Trophoblast cell (in vitro differentiated cells and primary cell): ENCODE results near the gene LEF1.

Experiments used
- DNase-seq, 2 donors: peaks; one replicate each; pipeline ENCODE4 v3.0.0-alpha.2; 2016
- H2AFZ ChIP-seq: 2 replicates; pipeline ENCODE4 v1.6.1; 2013; ENCODE audit warnings: low read length, moderate library complexity, mild to moderate bottlenecking; ENCODE audit not compliant: insufficient read depth, poor library complexity
- H2AK5ac ChIP-seq: 2 replicates; pipeline ENCODE4 v1.6.1; 2013; ENCODE audit warnings: mild to moderate bottlenecking, low read length
- H2BK120ac ChIP-seq: 2 replicates; pipeline ENCODE4 v1.6.1; 2013; ENCODE audit warnings: low read length, mild to moderate bottlenecking, moderate library complexity; ENCODE audit not compliant: insufficient read depth, poor library complexity
- H2BK12ac ChIP-seq: 2 replicates; pipeline ENCODE4 v1.6.1; 2013; ENCODE audit warnings: mild to moderate bottlenecking, low read length, moderate library complexity
- H2BK5ac ChIP-seq: 2 replicates; pipeline ENCODE4 v1.6.1; 2013; ENCODE audit warnings: low read length, low read depth, moderate library complexity, mild to moderate bottlenecking; ENCODE audit not compliant: poor library complexity
- H3K14ac ChIP-seq: 2 replicates; pipeline ENCODE4 v1.6.1; 2013; ENCODE audit warnings: mild to moderate bottlenecking, low read length
- H3K18ac ChIP-seq: 2 replicates; pipeline ENCODE4 v1.6.1; 2013; ENCODE audit warnings: mild to moderate bottlenecking, low read length
- H3K23ac ChIP-seq: 2 replicates; pipeline ENCODE4 v1.6.1; 2013; ENCODE audit warnings: low read length
- H3K27ac ChIP-seq: 2 replicates; pipeline ENCODE4 v1.5.1; 2013; ENCODE audit warnings: low read depth, mild to moderate bottlenecking, inconsistent platforms, low read length, moderate library complexity
- H3K27me3 ChIP-seq: 2 replicates; pipeline ENCODE4 v1.6.1; 2013; ENCODE audit warnings: inconsistent platforms, mild to moderate bottlenecking, low read length, moderate library complexity; ENCODE audit not compliant: insufficient read depth
- H3K36me3 ChIP-seq, 2 experiments: 1 replicate in 1 of 2; 2 replicates in 1 of 2; pipeline ENCODE4 v1.6.1; 2013; ENCODE audit warnings: low read length in 2 of 2, mild to moderate bottlenecking in 2 of 2, moderate library complexity in 1 of 2; ENCODE audit not compliant: insufficient read depth in 2 of 2, control insufficient read depth in 1 of 2
- H3K4ac ChIP-seq: 2 replicates; pipeline ENCODE4 v1.6.1; 2013; ENCODE audit warnings: low read depth, mild to moderate bottlenecking, low read length, moderate library complexity
- H3K4me1 ChIP-seq, 2 experiments: 1 replicate in 1 of 2; 2 replicates in 1 of 2; pipeline ENCODE4 v1.6.1; 2013; ENCODE audit warnings: low read length in 2 of 2, mild to moderate bottlenecking in 2 of 2, moderate library complexity in 1 of 2; ENCODE audit not compliant: insufficient read depth in 2 of 2, control insufficient read depth in 1 of 2
- H3K4me2 ChIP-seq: 2 replicates; pipeline ENCODE4 v1.6.1; 2013; ENCODE audit warnings: inconsistent platforms, mild to moderate bottlenecking, low read length, moderate library complexity
- H3K4me3 ChIP-seq: 2 replicates; pipeline ENCODE4 v1.5.1; 2013; ENCODE audit warnings: mild to moderate bottlenecking, low read depth, low read length, inconsistent platforms
- H3K79me1 ChIP-seq: one replicate; pipeline ENCODE4 v1.6.1; 2013; ENCODE audit warnings: low read length
- H3K79me2 ChIP-seq: 2 replicates; pipeline ENCODE4 v1.6.1; 2013; ENCODE audit warnings: low read length, mild to moderate bottlenecking; ENCODE audit not compliant: control insufficient read depth, insufficient read depth, poor library complexity
- H3K9ac ChIP-seq: 2 replicates; pipeline ENCODE4 v1.6.1; 2013; ENCODE audit warnings: mild to moderate bottlenecking, low read length
- H3K9me3 ChIP-seq: 2 replicates; pipeline ENCODE4 v1.6.1; 2013; ENCODE audit warnings: low read depth, mild to moderate bottlenecking, control low read depth, inconsistent platforms, low read length; ENCODE audit not compliant: insufficient read depth
- H4K12ac ChIP-seq: 2 replicates; pipeline ENCODE4 v1.6.1; 2013; ENCODE audit warnings: low read depth, mild to moderate bottlenecking, low read length, moderate library complexity
- H4K8ac ChIP-seq: 2 replicates; pipeline ENCODE4 v1.6.1; 2013; ENCODE audit warnings: low read depth, mild to moderate bottlenecking, low read length, moderate library complexity
- H4K91ac ChIP-seq: one replicate; pipeline ENCODE4 v1.6.1; 2013; ENCODE audit warnings: low read depth, mild to moderate bottlenecking, low read length, moderate library complexity
- WGBS: extraction: QIAGEN DNeasy Blood & Tissue Kit; methylation state at CpG from one replicate; pipeline ENCODE4 v1.1.7; 2013; ENCODE audit warnings: missing lambda C conversion rate; ENCODE audit not compliant: insufficient read length, insufficient coverage; ENCODE audit errors: extremely low coverage; 5-methylcytosine and 5-hydroxymethylcytosine counted together

Gene LEF1

DNA sequence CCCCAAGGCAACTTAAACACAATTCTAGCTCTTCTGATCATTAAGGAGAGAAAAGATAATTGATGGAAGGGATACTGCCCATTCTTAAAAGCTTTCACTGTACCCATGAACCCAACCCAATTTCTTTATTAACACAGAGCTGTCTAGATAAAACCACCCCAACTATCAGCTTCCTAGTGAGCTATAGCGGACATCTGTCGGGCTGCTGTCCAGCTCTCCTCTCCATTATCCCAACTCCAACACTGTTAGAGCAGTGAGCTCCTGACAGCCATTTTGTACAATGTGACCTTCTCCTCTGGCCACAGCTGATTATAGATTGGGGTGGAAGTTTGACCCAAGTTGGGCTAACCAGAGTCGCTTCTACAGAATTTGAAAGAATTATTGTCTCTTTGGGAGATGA is 112.9 kb downstream of the LEF1 start:
- Histone ChIP-seq H3K4me2 (no peak overlapping the region), H3K36me3 (peaks cover 3 to 6% of the 10 kb centered on the region in 2 experiments), H3K9ac (no peak overlapping the region), H3K18ac (no peak overlapping the region), H2AFZ (no peak overlapping the region), H3K23ac (no peak overlapping the region), H3K79me2 (no peaks in the 10 kb centered on the region), H2BK120ac (no peak overlapping the region), H3K4me3 (no peak overlapping the region), H3K27ac (no peak overlapping the region), H3K79me1 (peaks cover 9% of the 10 kb centered on the region), H3K27me3 (no peaks in the 10 kb centered on the region), H2BK5ac (no peak overlapping the region), H3K4ac (no peak overlapping the region), H4K91ac (no peak overlapping the region), H3K14ac (no peak overlapping the region), H3K4me1 (peaks cover 18 to 21% of the 10 kb centered on the region in 2 experiments), H2BK12ac (no peak overlapping the region), H4K12ac (no peak overlapping the region), H3K9me3 (no peaks in the 10 kb centered on the region), H4K8ac (no peak overlapping the region), H2AK5ac (no peak overlapping the region)
- no CpG with 5 or more reads among the region's 3 CpGs for WGBS
- DNase-seq = no peak

DNA sequence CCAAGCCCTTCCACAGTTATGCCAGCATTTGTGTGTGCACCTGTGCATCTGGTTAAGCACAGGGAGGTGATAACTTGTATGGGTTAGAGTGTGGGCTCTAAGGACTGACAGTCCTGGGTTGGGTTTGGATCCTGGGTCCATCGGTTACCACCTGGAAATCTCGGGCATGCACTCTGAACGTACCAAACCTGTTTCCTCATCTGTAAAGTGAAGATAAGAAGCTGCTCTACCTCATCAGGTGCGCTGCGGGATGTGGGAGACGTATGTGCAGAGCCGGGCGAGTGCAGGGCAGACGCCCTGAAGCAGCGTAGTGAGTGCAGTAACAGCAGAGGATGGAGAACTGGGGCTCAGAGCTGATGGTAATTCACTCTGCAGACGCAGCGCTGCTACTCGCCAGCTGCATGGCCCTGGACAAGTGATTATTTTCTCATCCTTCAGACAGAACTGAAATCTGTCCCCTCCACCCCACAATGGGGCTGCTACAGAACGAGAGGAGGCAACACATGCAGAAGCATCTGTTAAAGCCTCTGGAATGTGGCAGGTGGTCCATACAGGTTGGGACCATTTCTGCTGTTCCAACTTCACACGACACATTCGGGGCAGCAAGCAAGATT is 114.6 kb downstream of the LEF1 start:
- no CpG with 5 or more reads among the region's 16 CpGs for WGBS
- Histone ChIP-seq H3K27me3 (no peaks in the 10 kb centered on the region), H2AFZ (no peak overlapping the region), H3K4ac (no peak overlapping the region), H3K23ac (no peak overlapping the region), H3K79me1 (no peaks in the 10 kb centered on the region), H3K18ac (no peak overlapping the region), H4K8ac (no peak overlapping the region), H2BK12ac (no peak overlapping the region), H4K12ac (no peak overlapping the region), H3K4me1 (peaks cover 11 to 14% of the 10 kb centered on the region in 2 experiments), H3K79me2 (no peaks in the 10 kb centered on the region), H2BK120ac (no peak overlapping the region), H2AK5ac (no peak overlapping the region), H2BK5ac (no peak overlapping the region), H3K9me3 (no peaks in the 10 kb centered on the region), H3K4me3 (no peak overlapping the region), H3K4me2 (no peak overlapping the region), H3K9ac (no peak overlapping the region), H3K27ac (no peak overlapping the region), H3K14ac (no peak overlapping the region), H4K91ac (no peak overlapping the region), H3K36me3 (peaks cover 3 to 6% of the 10 kb centered on the region in 2 experiments)
- DNase-seq = peak; percentile 73 to 79

DNA sequence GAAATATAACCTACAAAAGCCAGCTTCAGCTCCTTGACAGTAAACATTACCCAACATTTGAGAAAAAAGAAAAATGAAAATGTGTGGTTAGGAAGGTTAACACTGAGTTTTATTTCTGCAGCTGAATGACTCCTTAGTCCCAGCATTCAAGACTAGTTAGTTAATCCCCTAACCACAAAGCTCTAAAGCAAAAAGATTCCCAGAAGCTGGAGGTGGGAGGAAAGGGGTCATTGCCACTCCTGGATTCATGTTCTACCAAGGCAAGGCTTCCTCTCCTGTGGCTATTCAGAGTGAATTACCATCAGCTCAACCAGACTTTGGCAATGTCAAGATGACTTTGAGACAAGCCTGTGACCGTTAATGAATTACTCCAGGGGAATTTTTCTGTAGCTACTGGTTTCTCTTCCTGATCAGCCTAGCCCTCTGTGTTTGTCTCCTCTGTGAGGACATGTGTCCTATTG is 115.5 kb downstream of the LEF1 start:
- no peak overlapping the region for H3K14ac ChIP-seq
- H4K91ac ChIP-seq = no peak overlapping the region
- no CpG with 5 or more reads among the region's 1 CpG for WGBS
- no peak overlapping the region for H4K12ac ChIP-seq
- no peaks in the 10 kb centered on the region for H3K27me3 ChIP-seq
- H3K27ac ChIP-seq = no peak overlapping the region
- H3K18ac ChIP-seq = no peak overlapping the region
- no peaks in the 10 kb centered on the region for H3K79me1 ChIP-seq
- no peak overlapping the region for H3K23ac ChIP-seq
- H3K4me1 ChIP-seq = peaks cover 8 to 10% of the 10 kb centered on the region in 2 experiments
- H3K4ac ChIP-seq = no peak overlapping the region
- DNase-seq = no peak
- no peak overlapping the region for H2BK12ac ChIP-seq
- H4K8ac ChIP-seq = no peak overlapping the region
- no peak overlapping the region for H2BK5ac ChIP-seq
- no peak overlapping the region for H2AK5ac ChIP-seq
- no peak overlapping the region for H3K4me3 ChIP-seq
- no peak overlapping the region for H2BK120ac ChIP-seq
- H3K79me2 ChIP-seq = no peaks in the 10 kb centered on the region
- no peak overlapping the region for H2AFZ ChIP-seq
- H3K4me2 ChIP-seq = no peak overlapping the region
- no peaks in the 10 kb centered on the region for H3K9me3 ChIP-seq
- H3K36me3 ChIP-seq = peaks cover 5 to 6% of the 10 kb centered on the region in 2 experiments
- H3K9ac ChIP-seq = no peak overlapping the region

DNA sequence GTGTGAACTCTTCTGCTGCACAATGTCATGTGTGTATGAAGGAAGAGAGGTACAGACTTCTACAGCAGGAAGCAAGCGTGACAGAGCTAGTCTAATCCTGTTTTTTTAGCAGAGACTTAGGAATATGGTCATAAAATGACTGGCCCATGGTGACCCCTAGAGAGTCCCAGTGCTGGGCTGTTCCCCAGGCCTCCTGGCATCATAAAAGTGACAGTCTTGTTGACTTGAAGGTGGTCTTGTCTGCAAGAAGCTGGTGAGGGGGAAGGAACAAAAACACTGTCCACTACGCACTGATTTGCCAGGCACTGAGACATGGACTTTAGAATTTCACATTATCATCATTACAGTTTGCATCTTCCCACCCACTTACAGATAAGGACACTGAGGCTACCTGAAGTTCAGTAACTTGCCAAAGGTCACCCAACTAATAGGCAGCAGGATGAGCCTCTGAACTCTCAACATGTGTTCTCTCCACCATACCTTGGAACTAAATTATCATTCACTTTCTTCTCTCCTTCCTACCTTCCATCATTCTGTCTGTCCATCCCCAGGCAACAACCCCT is 116.1 kb downstream of the LEF1 start:
- no peak overlapping the region for H4K91ac ChIP-seq
- H2AFZ ChIP-seq = no peak overlapping the region
- no peaks in the 10 kb centered on the region for H3K9me3 ChIP-seq
- peaks cover 8 to 10% of the 10 kb centered on the region in 2 experiments for H3K4me1 ChIP-seq
- H3K4me3 ChIP-seq = no peak overlapping the region
- no peak overlapping the region for H3K23ac ChIP-seq
- peaks cover 7 to 8% of the 10 kb centered on the region in 2 experiments for H3K36me3 ChIP-seq
- H4K12ac ChIP-seq = no peak overlapping the region
- WGBS = no CpG with 5 or more reads among the region's 2 CpGs
- no peak overlapping the region for H3K14ac ChIP-seq
- no peak overlapping the region for H2BK5ac ChIP-seq
- DNase-seq = no peak
- no peak overlapping the region for H3K4me2 ChIP-seq
- no peak overlapping the region for H3K27ac ChIP-seq
- no peak overlapping the region for H2AK5ac ChIP-seq
- no peaks in the 10 kb centered on the region for H3K27me3 ChIP-seq
- H4K8ac ChIP-seq = no peak overlapping the region
- H3K9ac ChIP-seq = no peak overlapping the region
- no peak overlapping the region for H3K18ac ChIP-seq
- H3K79me2 ChIP-seq = no peaks in the 10 kb centered on the region
- H2BK120ac ChIP-seq = no peak overlapping the region
- H3K79me1 ChIP-seq = no peaks in the 10 kb centered on the region
- H3K4ac ChIP-seq = no peak overlapping the region
- no peak overlapping the region for H2BK12ac ChIP-seq
